ENCODE data around the gene NOS3.
"Not testable (repeated sequence)": the region's sequence is repeated elsewhere in the genome, so short reads cannot be mapped to it uniquely, and the experiment has no call there.

NOS3 gene

DNA sequence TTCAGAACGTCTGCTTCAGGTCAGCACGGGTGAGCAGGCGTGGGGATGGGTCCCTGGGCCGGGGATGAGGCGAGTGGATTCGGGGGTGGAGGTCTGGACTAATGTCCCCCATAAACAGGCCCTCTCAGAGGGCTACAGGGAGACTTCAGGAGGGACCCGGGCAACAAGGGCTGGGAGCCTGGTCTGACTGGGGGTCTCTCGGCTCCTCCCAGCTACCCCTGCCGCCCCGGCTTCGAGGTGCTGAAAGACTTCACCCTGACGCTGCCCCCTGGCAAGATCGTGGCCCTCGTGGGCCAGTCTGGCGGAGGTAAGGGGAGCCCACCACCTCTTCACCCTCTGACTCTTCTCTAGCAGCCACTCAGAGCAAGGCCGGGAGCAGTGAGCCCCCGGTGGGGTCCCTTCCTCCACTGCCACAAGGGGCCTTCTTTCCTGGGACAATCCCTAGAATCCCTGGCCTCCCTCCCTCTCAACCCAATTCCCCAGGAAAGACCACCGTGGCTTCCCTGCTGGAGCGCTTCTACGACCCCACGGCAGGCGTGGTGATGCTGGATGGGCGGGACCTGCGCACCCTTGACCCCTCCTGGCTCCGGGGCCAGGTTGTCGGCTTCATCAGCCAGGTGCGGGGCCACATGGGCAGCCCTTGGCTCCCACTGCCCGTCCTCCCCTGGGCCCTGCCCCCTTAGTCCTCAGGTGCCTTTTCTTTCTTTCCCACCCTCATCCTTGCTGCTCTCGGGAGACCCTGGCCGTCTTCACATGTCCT is 50.0 kb downstream of the NOS3 start:
- DNase-seq, result no peak

DNA sequence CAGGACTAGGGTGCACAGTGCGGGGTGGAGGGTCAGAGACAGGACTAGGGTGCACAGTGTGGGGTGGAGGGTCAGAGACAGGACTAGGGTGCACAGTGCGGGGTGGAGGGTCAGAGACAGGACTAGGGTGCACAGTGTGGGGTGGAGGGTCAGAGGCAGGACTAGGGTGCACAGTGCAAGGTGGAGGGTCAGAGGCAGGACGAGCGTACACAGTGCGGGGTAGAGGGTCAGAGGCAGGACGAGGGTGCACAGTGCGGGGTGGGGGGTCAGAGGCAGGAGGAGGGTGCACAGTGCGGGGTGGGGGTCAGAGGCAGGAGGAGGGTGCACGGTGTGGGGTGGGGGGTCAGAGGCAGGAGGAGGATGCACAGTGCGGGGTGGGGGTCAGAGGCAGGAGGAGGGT is 52.6 kb downstream of the NOS3 start:
- not testable (repeated sequence) for DNase-seq

GRCh38 chr7:151043959-151044358 is 53.1 kb downstream of the NOS3 start:
- no peak for DNase-seq

- no peak for DNase-seq
Measured at GRCh38 chr7:151045262-151045661, 54.4 kb downstream of the NOS3 start.

DNA sequence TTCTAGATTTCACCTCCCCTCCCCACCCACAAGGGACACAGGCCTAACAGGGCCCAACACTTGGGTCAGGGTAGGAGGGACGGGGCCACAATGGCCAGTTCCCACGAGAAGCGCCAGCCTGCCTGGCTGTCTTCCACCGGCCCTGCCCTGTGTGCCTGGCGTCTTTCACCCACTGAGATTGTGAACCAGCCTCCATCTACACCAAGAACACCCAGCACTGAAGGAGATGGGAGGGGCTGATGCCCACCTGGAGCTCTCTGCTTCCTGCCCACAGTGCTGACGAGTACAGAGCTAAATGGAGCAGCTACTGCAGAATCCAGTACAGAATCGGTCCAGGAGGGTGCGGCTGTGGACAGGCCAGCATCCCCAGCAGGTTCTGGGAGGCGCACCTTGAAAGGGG is 55.1 kb downstream of the NOS3 start:
- DNase-seq, result no peak

DNA sequence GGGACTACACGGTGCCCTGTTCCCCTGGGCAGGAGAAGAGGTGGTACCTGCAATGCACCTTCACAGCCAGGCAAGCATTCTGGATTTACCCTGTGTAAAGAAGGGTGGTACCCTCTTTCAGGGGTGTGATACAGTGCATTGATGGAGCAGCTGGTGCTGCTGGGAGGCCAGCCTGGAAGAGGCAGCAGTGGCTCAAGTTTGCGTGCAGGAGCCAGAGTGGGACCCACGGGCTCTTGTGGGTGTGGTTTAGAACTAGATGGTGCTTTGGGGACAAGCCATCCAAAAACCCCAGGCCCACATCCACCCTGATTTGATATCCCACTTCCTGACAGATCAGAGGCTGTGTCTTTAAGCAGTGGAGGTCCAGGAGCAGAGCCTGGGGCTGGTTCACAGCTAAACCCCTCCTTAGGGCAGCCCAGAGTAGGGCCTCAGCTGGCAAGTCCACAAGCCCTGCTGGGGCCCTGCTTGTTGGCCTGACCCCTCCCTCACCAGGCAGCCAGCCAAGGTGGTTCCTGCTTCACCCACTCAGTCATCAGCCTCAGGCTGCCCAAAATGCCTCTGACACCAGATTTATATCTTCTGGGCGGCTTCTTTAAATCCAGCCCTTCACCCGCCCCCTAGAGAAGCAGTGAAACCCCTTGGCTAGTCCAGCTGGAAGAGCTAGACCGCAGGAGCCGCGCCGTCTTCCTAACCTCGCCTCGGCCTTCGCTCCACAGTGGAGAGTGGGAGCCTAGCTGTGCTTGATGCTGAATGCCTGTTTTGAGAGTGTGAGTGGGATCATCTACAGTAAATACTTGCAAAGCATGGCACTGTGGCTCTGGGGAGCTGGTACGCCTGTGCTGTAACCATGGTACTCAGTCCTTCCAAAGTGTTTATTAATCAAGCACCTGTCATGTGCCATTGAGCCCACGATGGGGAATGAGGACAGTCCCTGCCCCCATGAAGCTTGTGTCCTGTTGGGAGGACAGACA is 56.1 kb downstream of the NOS3 start:
- DNase-seq, result peak; percentile 89

GRCh38 chr7:151047976-151048815 is 57.4 kb downstream of the NOS3 start, which contains the start of gene ASIC3:
ASIC3 (plus strand) TSS chr7:151048531; CDS start chr7:151048886, 355 bp downstream.
- no peak for DNase-seq

DNA sequence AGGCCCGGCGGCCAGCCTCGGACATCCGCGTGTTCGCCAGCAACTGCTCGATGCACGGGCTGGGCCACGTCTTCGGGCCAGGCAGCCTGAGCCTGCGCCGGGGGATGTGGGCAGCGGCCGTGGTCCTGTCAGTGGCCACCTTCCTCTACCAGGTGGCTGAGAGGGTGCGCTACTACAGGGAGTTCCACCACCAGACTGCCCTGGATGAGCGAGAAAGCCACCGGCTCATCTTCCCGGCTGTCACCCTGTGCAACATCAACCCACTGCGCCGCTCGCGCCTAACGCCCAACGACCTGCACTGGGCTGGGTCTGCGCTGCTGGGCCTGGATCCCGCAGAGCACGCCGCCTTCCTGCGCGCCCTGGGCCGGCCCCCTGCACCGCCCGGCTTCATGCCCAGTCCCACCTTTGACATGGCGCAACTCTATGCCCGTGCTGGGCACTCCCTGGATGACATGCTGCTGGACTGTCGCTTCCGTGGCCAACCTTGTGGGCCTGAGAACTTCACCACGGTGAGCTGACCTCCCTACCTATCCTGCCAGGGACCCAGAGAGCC is 58.2 kb downstream of the NOS3 start:
- DNase-seq, result no peak

DNA sequence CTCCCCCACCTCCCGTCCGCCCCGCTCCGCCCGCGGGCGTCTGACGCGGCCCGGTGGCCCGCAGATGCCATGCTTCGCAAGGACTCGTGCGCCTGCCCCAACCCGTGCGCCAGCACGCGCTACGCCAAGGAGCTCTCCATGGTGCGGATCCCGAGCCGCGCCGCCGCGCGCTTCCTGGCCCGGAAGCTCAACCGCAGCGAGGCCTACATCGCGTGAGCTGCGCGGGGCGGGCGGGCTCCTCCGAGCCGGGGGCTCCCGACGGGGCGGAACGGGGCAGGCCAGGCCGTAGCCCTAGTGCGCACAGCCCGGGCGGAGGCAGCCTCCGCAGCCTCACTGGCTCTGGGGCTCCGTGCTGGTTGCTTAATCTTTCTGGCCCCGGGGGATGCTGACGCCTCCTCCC is 60.3 kb downstream of the NOS3 start:
- DNase-seq, result peak; percentile 76

GRCh38 chr7:151053096-151053495 is 62.3 kb downstream of the NOS3 start:
- no peak for DNase-seq

- no peak for DNase-seq
Measured at GRCh38 chr7:151053751-151054150, 62.9 kb downstream of the NOS3 start.

- no peak for DNase-seq
Measured at GRCh38 chr7:151056283-151056665, 65.5 kb downstream of the NOS3 start.

GRCh38 chr7:151056666-151057505 is 66.1 kb downstream of the NOS3 start:
- no peak for DNase-seq

- no peak for DNase-seq
Measured at GRCh38 chr7:151057506-151057988, 66.7 kb downstream of the NOS3 start, which contains the start of gene CDK5. CDK5 (minus strand) TSS chr7:151057897; CDS start chr7:151057848, 49 bp downstream.

- peak; percentile 99 for DNase-seq
Measured at GRCh38 chr7:151057989-151058780, 67.4 kb downstream of the NOS3 start.

DNA sequence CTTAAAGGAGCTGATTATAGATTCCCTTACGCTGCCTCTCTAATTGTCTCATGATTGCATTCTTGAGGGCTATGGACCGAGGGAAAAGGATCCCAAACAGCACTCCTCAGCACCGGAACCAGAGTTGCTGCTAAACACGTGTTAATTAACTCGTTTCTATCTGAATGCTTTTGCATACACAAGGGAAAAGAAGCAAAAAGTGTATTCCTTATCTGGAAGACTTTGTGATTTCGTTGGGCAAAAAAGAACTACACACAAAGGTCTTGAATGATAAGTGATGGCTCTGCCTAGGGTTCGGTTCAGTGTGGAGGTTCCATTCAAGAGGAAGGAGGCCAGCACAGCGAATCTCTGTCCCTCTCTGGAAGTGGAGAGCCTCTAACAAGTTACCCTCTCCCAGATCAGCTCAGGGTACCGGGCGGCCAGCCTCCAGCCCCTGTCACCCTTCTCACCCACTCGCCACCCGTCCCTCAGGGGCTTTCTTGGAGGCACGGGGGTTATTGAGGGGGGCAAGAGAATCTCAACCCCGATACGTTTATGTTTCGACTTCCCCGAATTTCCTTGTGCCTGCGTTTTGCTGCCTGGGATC is 68.1 kb downstream of the NOS3 start:
- no peak for DNase-seq

DNA sequence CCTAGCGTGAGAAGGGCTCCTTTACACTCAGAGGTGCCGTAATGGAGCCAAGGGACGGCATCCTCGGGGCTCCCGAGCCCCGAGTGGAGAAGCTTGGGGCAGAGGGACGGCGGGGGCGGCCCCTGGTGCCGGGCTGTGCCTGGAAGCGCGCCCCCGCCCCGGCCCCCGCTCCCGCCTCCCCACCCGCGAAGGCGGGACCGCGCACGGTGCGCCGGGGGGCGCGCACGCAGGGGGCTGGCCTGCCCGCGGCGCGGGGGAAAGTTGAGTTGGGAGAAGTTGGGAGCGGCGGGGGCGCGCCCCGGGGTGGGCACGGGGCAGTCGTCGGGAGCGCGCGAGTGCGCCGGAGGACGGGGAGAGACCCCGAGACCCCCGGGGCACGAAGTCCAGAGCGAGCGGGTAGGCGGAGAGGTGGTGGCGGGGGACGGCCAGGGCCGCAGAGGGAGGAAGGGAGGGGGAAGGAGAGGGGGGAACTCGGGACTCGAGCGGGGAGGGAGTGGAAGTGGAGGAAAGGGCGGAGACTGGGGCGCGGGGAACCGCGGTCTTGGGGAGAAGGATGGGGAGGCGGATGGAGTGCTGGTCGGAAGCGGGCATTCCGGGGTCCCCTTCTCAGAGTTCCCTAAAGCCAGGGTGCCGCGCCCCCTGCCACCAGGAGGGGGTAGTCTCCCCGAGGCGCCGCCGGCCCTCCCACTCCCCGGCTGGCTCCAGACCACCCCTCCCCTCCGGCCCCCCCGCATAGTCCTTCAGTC is 68.7 kb downstream of the NOS3 start, which contains the start of gene SLC4A2:
Gene SLC4A2 (plus strand): TSS at position 223 of the 746 bp plus-strand sequence. CDS start 2,399 bp downstream, outside the sequence.
- DNase-seq, result peak; percentile 90

DNA sequence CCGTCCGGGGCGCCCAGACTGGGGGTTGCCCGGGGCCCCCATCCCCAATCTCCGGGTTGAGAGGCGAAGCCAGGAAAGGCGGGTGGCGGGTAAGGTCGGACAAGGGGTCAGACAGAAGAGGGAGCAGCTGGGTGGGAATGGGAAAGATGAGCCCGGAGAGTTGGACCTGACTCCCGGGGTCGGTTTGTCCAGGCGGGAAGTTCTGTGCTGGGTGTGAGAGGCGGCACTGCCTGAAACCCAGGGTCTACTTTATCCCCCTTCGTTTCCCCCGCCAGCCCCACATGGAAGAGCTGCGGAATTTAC is 69.2 kb downstream of the NOS3 start:
- DNase-seq, result no peak
